HEK293 (cell line): ENCODE measurements around the gene ARHGDIB.

ENCODE experiments used
- CTCF ChIA-PET: fragments of 350-600 bp; formaldehyde crosslinking; extraction: SDS; loops from one replicate; lab custom pipeline; 2021; ENCODE audit warnings: antibody characterized with exemption; lab: Yijun Ruan, JAX
- POLR2A ChIA-PET: fragments of 300-600 bp; formaldehyde crosslinking; extraction: SDS; loops from one replicate; lab custom pipeline; 2020; ENCODE audit warnings: antibody characterized with exemption, inconsistent platforms; lab: Yijun Ruan, JAX
- H3K27ac ChIP-seq: fragments of 200-500 bp; sonication (Bioruptor generic); 2 replicates; pipeline ENCODE4 v1.5.1; 2014; ENCODE audit warnings: low read depth, low read length, control low read depth, inconsistent platforms; ENCODE audit errors: extremely low read depth
- H3K36me3 ChIP-seq, 2 experiments: fragments of 200-500 bp in 1 of 2; sonication (Bioruptor generic) in 1 of 2; 1 replicate in 1 of 2; 2 replicates in 1 of 2; pipeline ENCODE4 v1.5.1; 2014 to 2017; ENCODE audit warnings: inconsistent platforms in 2 of 2, low read length in 2 of 2; ENCODE audit not compliant: control insufficient read depth in 2 of 2, insufficient read depth in 1 of 2
- H3K4me1 ChIP-seq: fragments of 200-500 bp; sonication (Bioruptor generic); 2 replicates; pipeline ENCODE4 v1.5.1; 2014; ENCODE audit warnings: mild to moderate bottlenecking, low read length, inconsistent platforms; ENCODE audit not compliant: control insufficient read depth, insufficient read depth
- H3K4me3 ChIP-seq: 2 replicates; pipeline ENCODE4 v1.5.1; 2011; ENCODE audit warnings: low read depth, mild to moderate bottlenecking, control low read depth, low read length, moderate library complexity
- H3K9me3 ChIP-seq: fragments of 200-500 bp; sonication (Bioruptor generic); 2 replicates; pipeline ENCODE4 v1.5.1; 2014; ENCODE audit warnings: low read depth, low read length, inconsistent platforms; ENCODE audit not compliant: control insufficient read depth, insufficient read depth
- KLF7 ChIP-seq: fragments of 450-650 bp; formaldehyde crosslinking; IDR thresholded peaks from 2 replicates; pipeline ENCODE4 v1.5.1; 2016; ENCODE audit warnings: missing biosample characterization, missing genetic modification characterization, borderline replicate concordance
- OSR2 ChIP-seq: fragments of 450-650 bp; formaldehyde crosslinking; IDR thresholded peaks from 2 replicates; pipeline ENCODE4 v1.5.1; 2016; ENCODE audit warnings: missing biosample characterization, missing genetic modification characterization
- OVOL3 ChIP-seq: fragments of 450-650 bp; formaldehyde crosslinking; IDR thresholded peaks from 2 replicates; pipeline ENCODE4 v1.5.1; 2016; ENCODE audit warnings: missing biosample characterization, missing genetic modification characterization
- REPIN1 ChIP-seq: fragments of 450-650 bp; formaldehyde crosslinking; IDR thresholded peaks from 2 replicates; pipeline ENCODE4 v1.5.1; 2017; ENCODE audit warnings: missing biosample characterization, missing genetic modification characterization, low read depth
- SETDB1 ChIP-seq: IDR thresholded peaks from one replicate; pipeline ENCODE4 v1.6.1; 2017; ENCODE audit warnings: mild to moderate bottlenecking, low read length, moderate library complexity, mixed read lengths; ENCODE audit not compliant: insufficient read length
- ZIC2 ChIP-seq: fragments of 450-650 bp; formaldehyde crosslinking; IDR thresholded peaks from 2 replicates; pipeline ENCODE4 v1.5.1; 2016; ENCODE audit warnings: missing biosample characterization, missing genetic modification characterization
- ZNF133 ChIP-seq: fragments of 450-650 bp; formaldehyde crosslinking; IDR thresholded peaks from 2 replicates; pipeline ENCODE4 v1.5.1; 2016; ENCODE audit warnings: missing biosample characterization, missing genetic modification characterization
- ZNF202 ChIP-seq: fragments of 450-650 bp; formaldehyde crosslinking; IDR thresholded peaks from 2 replicates; pipeline ENCODE4 v1.5.1; 2016; ENCODE audit warnings: missing biosample characterization, missing genetic modification characterization, borderline replicate concordance
- ZNF23 ChIP-seq: fragments of 450-650 bp; formaldehyde crosslinking; IDR thresholded peaks from 2 replicates; pipeline ENCODE4 v1.5.1; 2016; ENCODE audit warnings: missing biosample characterization, missing genetic modification characterization, borderline replicate concordance
- ZNF239 ChIP-seq: fragments of 450-650 bp; formaldehyde crosslinking; IDR thresholded peaks from 2 replicates; pipeline ENCODE4 v1.5.1; 2016; ENCODE audit warnings: missing biosample characterization, missing genetic modification characterization
- ZNF248 ChIP-seq: fragments of 450-650 bp; formaldehyde crosslinking; IDR thresholded peaks from 2 replicates; pipeline ENCODE4 v1.5.1; 2017; ENCODE audit warnings: missing biosample characterization, missing genetic modification characterization
- ZNF266 ChIP-seq: fragments of 450-650 bp; formaldehyde crosslinking; IDR thresholded peaks from 2 replicates; pipeline ENCODE4 v1.5.1; 2016; ENCODE audit warnings: missing biosample characterization, missing genetic modification characterization, low read depth
- ZNF274 ChIP-seq, 2 experiments: fragments of 200-500 bp in 1 of 2; fragments of 450-650 bp in 1 of 2; sonication (Bioruptor generic) in 1 of 2; formaldehyde crosslinking in 1 of 2; IDR thresholded peaks; 2 replicates each; pipeline versions ENCODE4 v1.5.1 to v1.6.1; 2014 to 2016; ENCODE audit warnings: borderline replicate concordance in 1 of 2, inconsistent platforms in 1 of 2, low read length in 1 of 2, missing biosample characterization in 1 of 2, missing genetic modification characterization in 1 of 2
- ZNF335 ChIP-seq: fragments of 450-650 bp; formaldehyde crosslinking; conservative IDR thresholded peaks from 2 replicates; pipeline ENCODE4 v1.5.1; 2016; ENCODE audit warnings: missing biosample characterization, missing genetic modification characterization
- ZNF433 ChIP-seq: fragments of 450-650 bp; formaldehyde crosslinking; IDR thresholded peaks from 2 replicates; pipeline ENCODE4 v1.5.1; 2016; ENCODE audit warnings: missing biosample characterization, missing genetic modification characterization, low read depth
- ZNF488 ChIP-seq: fragments of 450-650 bp; formaldehyde crosslinking; IDR thresholded peaks from 2 replicates; pipeline ENCODE4 v1.5.1; 2016; ENCODE audit warnings: missing biosample characterization, missing genetic modification characterization
- ZNF548 ChIP-seq: fragments of 450-650 bp; formaldehyde crosslinking; IDR thresholded peaks from 2 replicates; pipeline ENCODE4 v1.5.1; 2016; ENCODE audit warnings: missing biosample characterization, missing genetic modification characterization
- ZNF571 ChIP-seq: fragments of 450-650 bp; formaldehyde crosslinking; IDR thresholded peaks from 2 replicates; pipeline ENCODE4 v1.5.0; 2017; ENCODE audit warnings: missing biosample characterization, missing genetic modification characterization
- ZNF623 ChIP-seq: fragments of 450-650 bp; formaldehyde crosslinking; IDR thresholded peaks from 2 replicates; pipeline ENCODE4 v1.5.1; 2016; ENCODE audit warnings: missing biosample characterization, missing genetic modification characterization
- ZNF626 ChIP-seq: fragments of 450-650 bp; sonication (Bioruptor Pico); formaldehyde crosslinking; IDR thresholded peaks from 2 replicates; pipeline ENCODE4 v1.5.1; 2018; ENCODE audit warnings: missing biosample characterization, missing genetic modification characterization, inconsistent platforms
- ZNF692 ChIP-seq: fragments of 450-650 bp; formaldehyde crosslinking; IDR thresholded peaks from 2 replicates; pipeline ENCODE4 v1.5.1; 2016; ENCODE audit warnings: missing biosample characterization, missing genetic modification characterization
- ZNF830 ChIP-seq: fragments of 450-650 bp; IDR thresholded peaks from 2 replicates; pipeline ENCODE4 v1.5.0; 2018; ENCODE audit warnings: missing biosample characterization, missing genetic modification characterization, low read depth, mild to moderate bottlenecking, moderate library complexity
- ZSCAN23 ChIP-seq: fragments of 450-650 bp; formaldehyde crosslinking; IDR thresholded peaks from 2 replicates; pipeline ENCODE4 v1.5.1; 2016; ENCODE audit warnings: missing biosample characterization, missing genetic modification characterization
- TF ChIP-seq, protein P1 (sequence below): fragments of 450-650 bp; formaldehyde crosslinking; IDR thresholded peaks from 2 replicates; pipeline ENCODE4 v1.5.1; 2016; ENCODE audit warnings: missing biosample characterization, missing genetic modification characterization
- TF ChIP-seq, protein P2 (sequence below): fragments of 450-650 bp; formaldehyde crosslinking; IDR thresholded peaks from 2 replicates; pipeline ENCODE4 v1.5.1; 2016; ENCODE audit warnings: missing biosample characterization, missing genetic modification characterization, low read depth

The ARHGDIB gene

GRCh38 chr12:14992673-14993072 is 31.3 kb upstream of the ARHGDIB start:
- TF ChIP-seq, protein P1, sequence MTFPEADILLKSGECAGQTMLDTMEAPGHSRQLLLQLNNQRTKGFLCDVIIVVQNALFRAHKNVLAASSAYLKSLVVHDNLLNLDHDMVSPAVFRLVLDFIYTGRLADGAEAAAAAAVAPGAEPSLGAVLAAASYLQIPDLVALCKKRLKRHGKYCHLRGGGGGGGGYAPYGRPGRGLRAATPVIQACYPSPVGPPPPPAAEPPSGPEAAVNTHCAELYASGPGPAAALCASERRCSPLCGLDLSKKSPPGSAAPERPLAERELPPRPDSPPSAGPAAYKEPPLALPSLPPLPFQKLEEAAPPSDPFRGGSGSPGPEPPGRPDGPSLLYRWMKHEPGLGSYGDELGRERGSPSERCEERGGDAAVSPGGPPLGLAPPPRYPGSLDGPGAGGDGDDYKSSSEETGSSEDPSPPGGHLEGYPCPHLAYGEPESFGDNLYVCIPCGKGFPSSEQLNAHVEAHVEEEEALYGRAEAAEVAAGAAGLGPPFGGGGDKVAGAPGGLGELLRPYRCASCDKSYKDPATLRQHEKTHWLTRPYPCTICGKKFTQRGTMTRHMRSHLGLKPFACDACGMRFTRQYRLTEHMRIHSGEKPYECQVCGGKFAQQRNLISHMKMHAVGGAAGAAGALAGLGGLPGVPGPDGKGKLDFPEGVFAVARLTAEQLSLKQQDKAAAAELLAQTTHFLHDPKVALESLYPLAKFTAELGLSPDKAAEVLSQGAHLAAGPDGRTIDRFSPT, result no peak
- TF ChIP-seq ZNF202 (tag by site-specific recombination) (no peak), ZNF623 (tag by site-specific recombination) (no peak), ZNF266 (tag by site-specific recombination) (no peak), ZNF335 (tag by site-specific recombination) (no peak), ZSCAN23 (tag by site-specific recombination) (no peak), ZNF692 (tag by site-specific recombination) (no peak), ZNF488 (tag by site-specific recombination) (no peak), OVOL3 (tag by site-specific recombination) (no peak), ZNF239 (no peak)
- H3K4me1 ChIP-seq, result no peaks in the 10 kb centered on the region
- H3K36me3 ChIP-seq, result no peaks in the 10 kb centered on the region
- ChIA-PET CTCF (interaction anchor here (0.6 to 5.6 kb wide), 2 partner anchors 14 to 147 kb away, joined by 3 to 86 read pairs; partner anchors contain the start of gene ART4), POLR2A (no interaction called here)
- H3K4me3 ChIP-seq, result no peak overlapping the region
- H3K9me3 ChIP-seq, result no peaks in the 10 kb centered on the region
- no peak overlapping the region for H3K27ac ChIP-seq

DNA sequence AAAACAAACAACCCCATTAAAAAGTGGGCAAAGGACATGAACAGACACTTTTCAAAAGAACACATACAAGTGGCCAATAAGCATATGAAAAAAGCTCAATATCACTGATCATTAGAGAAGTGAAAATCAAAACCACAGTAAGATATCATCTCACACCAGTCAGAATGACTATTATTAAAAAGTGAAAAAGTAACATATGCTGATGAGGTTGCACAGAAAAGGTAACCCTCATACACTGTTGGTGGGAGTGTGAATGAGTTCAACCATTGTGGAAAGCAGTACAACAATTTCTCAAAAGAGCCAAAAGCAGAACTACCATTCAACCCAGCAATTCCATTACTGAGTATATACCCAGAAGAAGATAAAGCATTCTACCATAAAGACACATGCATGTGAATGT is 29.7 kb upstream of the ARHGDIB start:
- POLR2A ChIA-PET, result no interaction called here

More for the DNA sequence above, 29.7 kb upstream of the ARHGDIB start:
- H3K4me1 ChIP-seq, result no peaks in the 10 kb centered on the region
- no peak overlapping the region for H3K27ac ChIP-seq
- TF ChIP-seq ZNF571, result no peak
- no peak for TF ChIP-seq ZNF548 (tag by site-specific recombination)
- TF ChIP-seq OSR2 (tag by site-specific recombination), result no peak
- TF ChIP-seq ZNF23 (tag by site-specific recombination), result no peak
- no peak for TF ChIP-seq ZNF248 (tag by site-specific recombination)
- TF ChIP-seq ZIC2, result no peak
- no peak for TF ChIP-seq SETDB1
- TF ChIP-seq ZNF433 (tag by site-specific recombination), result no peak
- TF ChIP-seq ZNF133 (tag by site-specific recombination), result no peak
- no peak for TF ChIP-seq REPIN1
- no peak for TF ChIP-seq ZNF626 (tag by site-specific recombination)
- no peak for TF ChIP-seq KLF7 (tag by site-specific recombination)
- TF ChIP-seq, protein P2, sequence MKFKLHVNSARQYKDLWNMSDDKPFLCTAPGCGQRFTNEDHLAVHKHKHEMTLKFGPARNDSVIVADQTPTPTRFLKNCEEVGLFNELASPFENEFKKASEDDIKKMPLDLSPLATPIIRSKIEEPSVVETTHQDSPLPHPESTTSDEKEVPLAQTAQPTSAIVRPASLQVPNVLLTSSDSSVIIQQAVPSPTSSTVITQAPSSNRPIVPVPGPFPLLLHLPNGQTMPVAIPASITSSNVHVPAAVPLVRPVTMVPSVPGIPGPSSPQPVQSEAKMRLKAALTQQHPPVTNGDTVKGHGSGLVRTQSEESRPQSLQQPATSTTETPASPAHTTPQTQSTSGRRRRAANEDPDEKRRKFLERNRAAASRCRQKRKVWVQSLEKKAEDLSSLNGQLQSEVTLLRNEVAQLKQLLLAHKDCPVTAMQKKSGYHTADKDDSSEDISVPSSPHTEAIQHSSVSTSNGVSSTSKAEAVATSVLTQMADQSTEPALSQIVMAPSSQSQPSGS (tag by site-specific recombination), result no peak
- TF ChIP-seq ZNF274 (IDR thresholded peaks at IDR 0.05; ENCODE audit: low read length), result no peak
- no peak for TF ChIP-seq ZNF274 (tag by site-specific recombination; IDR thresholded peaks at IDR 0.05; ENCODE audit: borderline replicate concordance)
- no peak for TF ChIP-seq ZNF830 (tag by site-specific recombination)
- CTCF ChIA-PET, result interaction anchor here (1.1 kb wide), 1 partner anchor 15 kb away, joined by 3 read pairs; no protein-coding TSS in a partner anchor
- no peak overlapping the region for H3K4me3 ChIP-seq
- no peaks in the 10 kb centered on the region for H3K9me3 ChIP-seq
- no peaks in the 10 kb centered on the region for H3K36me3 ChIP-seq
